HCT116 (cell line): ENCODE results near the gene AXIN1. TPM values are rescaled to one million over a fixed set of nuclear protein-coding genes. Genes with fewer than 3 reads are reported as not detected.

Experiments
- ATAC-seq: fragments of 200-7000 bp; cut with Tn5 transposase; 2 replicates; pipeline ENCODE4 v1.9.1; 2020; ENCODE audit warnings: mild to moderate bottlenecking, moderate library complexity
- BruUV-seq: library from RNA; stranded (reverse); fragments of 400-500 nt; replicated peaks from 2 replicates; lab custom pipeline; 2021; lab: Mats Ljungman, UMichigan
- CTCF ChIA-PET: fragments of 300-600 bp; sonication (Branson Sonifier 250); formaldehyde crosslinking; loops from one replicate; lab custom pipeline; 2021; ENCODE audit warnings: antibody characterized with exemption; lab: Charles Lee
- POLR2A ChIA-PET: fragments of 300-600, 350-600 bp; sonication (Branson Sonifier 250); formaldehyde crosslinking; loops from one replicate; lab custom pipeline; 2021; ENCODE audit warnings: antibody characterized with exemption; lab: Charles Lee
- RAD21 ChIA-PET, 2 experiments: fragments of 300-600 bp; sonication (Branson Sonifier 250); formaldehyde crosslinking; loops; one replicate each; lab custom pipeline; 2023; ENCODE audit warnings: low total read pairs in 2 of 2; ENCODE audit not compliant: uncharacterized antibody in 2 of 2, unreplicated experiment in 2 of 2, low non-redundant PET in 1 of 2; lab: Charles Lee
- DNase-seq: peaks from one replicate; pipeline ENCODE4 v3.0.0-alpha.2; 2010; ENCODE audit warnings: low read depth, low spot score
- H2AFZ ChIP-seq: fragments of 200-600 bp; shearing (Covaris generic), sonication (generic); 2 replicates; pipeline ENCODE4 v1.6.1; 2017; ENCODE audit warnings: low read depth, mixed run types, mixed read lengths, antibody characterized with exemption, low read length; ENCODE audit not compliant: poor library complexity, severe bottlenecking
- H3K27ac ChIP-seq: 2 replicates; pipeline ENCODE4 v1.5.1; 2012; ENCODE audit warnings: low read depth, low read length
- H3K27me3 ChIP-seq: fragments of 200-600 bp; sonication (generic); 2 replicates; pipeline ENCODE4 v1.6.1; 2016; ENCODE audit warnings: mixed run types, low read length, mixed read lengths; ENCODE audit not compliant: insufficient read depth
- H3K36me3 ChIP-seq, 2 experiments: fragments of 200-500 bp in 1 of 2; fragments of 200-600 bp in 1 of 2; sonication (Bioruptor generic) in 1 of 2; sonication (generic) in 1 of 2; 2 replicates each; pipeline versions ENCODE4 v1.5.1 to v1.6.1; 2014 to 2016; ENCODE audit warnings: low read length in 2 of 2, inconsistent platforms in 1 of 2, mixed read lengths in 1 of 2, mixed run types in 1 of 2; ENCODE audit not compliant: insufficient read depth in 2 of 2, control insufficient read depth in 1 of 2
- H3K4me1 ChIP-seq, 2 experiments: fragments of 200-600 bp in 1 of 2; sonication (generic) in 1 of 2; 2 replicates each; pipeline versions ENCODE4 v1.5.1 to v1.6.1; 2012 to 2017; ENCODE audit warnings: low read length in 2 of 2, inconsistent platforms in 1 of 2, mild to moderate bottlenecking in 1 of 2, mixed read lengths in 1 of 2, mixed run types in 1 of 2, moderate library complexity in 1 of 2; ENCODE audit not compliant: insufficient read depth in 2 of 2, control insufficient read depth in 1 of 2
- H3K4me2 ChIP-seq: fragments of 200-600 bp; sonication (generic); 2 replicates; pipeline ENCODE4 v1.6.1; 2017; ENCODE audit warnings: mixed run types, low read length, mixed read lengths
- H3K4me3 ChIP-seq, 2 experiments: fragments of 200-600 bp in 1 of 2; sonication (generic) in 1 of 2; replicated peaks in 1 of 2; 2 replicates each; pipeline ENCODE4 v1.5.1; 2011 to 2016; ENCODE audit warnings: low read length in 2 of 2, control low read depth in 1 of 2, low read depth in 1 of 2, mild to moderate bottlenecking in 1 of 2, mixed read lengths in 1 of 2, mixed run types in 1 of 2
- H3K79me2 ChIP-seq: fragments of 200-600 bp; sonication (generic); 2 replicates; pipeline ENCODE4 v1.6.1; 2017; ENCODE audit warnings: mild to moderate bottlenecking, mixed run types, low read length, moderate library complexity, mixed read lengths; ENCODE audit not compliant: insufficient read depth
- H3K9ac ChIP-seq: fragments of 200-600 bp; sonication (generic); 2 replicates; pipeline ENCODE4 v1.6.1; 2016; ENCODE audit warnings: low read length, mixed read lengths
- H3K9me2 ChIP-seq: fragments of 200-600 bp; sonication (generic), shearing (Covaris generic); 2 replicates; pipeline ENCODE4 v1.6.1; 2017; ENCODE audit warnings: mixed run types, mild to moderate bottlenecking, moderate library complexity; ENCODE audit not compliant: insufficient read depth
- H3K9me3 ChIP-seq, 2 experiments: fragments of 200-500 bp in 1 of 2; fragments of 200-600 bp in 1 of 2; sonication (Bioruptor generic) in 1 of 2; sonication (generic) in 1 of 2; 2 replicates each; pipeline ENCODE4 v1.6.1; 2014 to 2017; ENCODE audit warnings: low read length in 2 of 2, mixed read lengths in 2 of 2, inconsistent platforms in 1 of 2, low read depth in 1 of 2, mild to moderate bottlenecking in 1 of 2, mixed run types in 1 of 2, moderate library complexity in 1 of 2; ENCODE audit not compliant: control insufficient read depth in 1 of 2, insufficient read depth in 1 of 2
- H4K20me1 ChIP-seq: fragments of 200-600 bp; sonication (generic), shearing (Covaris generic); 2 replicates; pipeline ENCODE4 v1.6.1; 2017; ENCODE audit warnings: mixed run types, mild to moderate bottlenecking, moderate library complexity; ENCODE audit not compliant: insufficient read depth
- SP1 ChIP-seq: IDR thresholded peaks from 2 replicates; pipeline ENCODE4 v1.6.1; 2012; ENCODE audit warnings: low read depth
- YY1 ChIP-seq: IDR thresholded peaks from 2 replicates; pipeline ENCODE4 v1.6.1; 2011; ENCODE audit warnings: low read length, low read depth, moderate library complexity, mild to moderate bottlenecking; ENCODE audit not compliant: insufficient replicate concordance; ENCODE audit errors: extremely low read depth
- ZFX ChIP-seq: fragments of 450-650 bp; IDR thresholded peaks from 2 replicates; pipeline ENCODE4 v1.6.1; 2017
- intact Hi-C: fragments of 100-400 bp; cut with micrococcal nuclease; formaldehyde crosslinking; loops from 2 replicates; pipeline ENCODE4 v1.10.0; 2022
- total RNA-seq: library from RNA; stranded (reverse); gene quantifications from one replicate; pipeline ENCODE4 v1.2.1, GENCODE V29; 2021; ENCODE audit not compliant: unreplicated experiment
- TF ChIP-seq, protein P1 (sequence below): IDR thresholded peaks from 2 replicates; pipeline ENCODE4 v1.6.1; 2012

Gene AXIN1
- total RNA-seq, 1 experiment from 2014 or later, result 20.2 TPM

DNA sequence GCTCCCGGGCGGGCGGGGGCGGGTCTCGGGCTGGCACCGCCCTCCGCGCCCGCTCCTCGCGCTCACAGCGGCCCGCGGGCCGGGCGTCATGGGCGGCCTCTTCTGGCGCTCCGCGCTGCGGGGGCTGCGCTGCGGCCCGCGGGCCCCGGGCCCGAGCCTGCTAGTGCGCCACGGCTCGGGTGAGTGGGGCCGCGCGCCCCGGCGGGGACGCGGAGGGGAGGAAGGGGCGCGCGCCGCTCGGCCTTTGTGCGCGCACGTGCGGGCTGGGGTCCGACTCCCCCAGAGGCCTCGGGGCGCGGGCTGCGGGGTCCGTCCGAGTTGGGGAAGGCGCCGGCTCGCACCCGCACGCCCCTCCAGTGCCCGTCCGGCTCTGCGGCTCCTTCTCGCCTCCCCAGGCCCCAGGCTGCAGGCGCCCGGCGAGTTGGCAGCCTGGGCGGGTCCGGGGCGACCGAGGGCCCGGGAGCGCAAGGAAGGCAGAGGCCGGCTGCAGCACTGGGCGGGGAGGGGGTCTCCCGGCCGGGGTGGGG lies 44.7 kb upstream of the AXIN1 start, which contains the start of gene NME4:
Gene NME4, plus strand, starts transcription at position 65 of the 527 bp plus-strand sequence. Its CDS starts 24 bp downstream, at position 89.
- no peak within 1 kb of the TSS for H2AFZ ChIP-seq
- ATAC-seq, result peak; percentile 18

DNA sequence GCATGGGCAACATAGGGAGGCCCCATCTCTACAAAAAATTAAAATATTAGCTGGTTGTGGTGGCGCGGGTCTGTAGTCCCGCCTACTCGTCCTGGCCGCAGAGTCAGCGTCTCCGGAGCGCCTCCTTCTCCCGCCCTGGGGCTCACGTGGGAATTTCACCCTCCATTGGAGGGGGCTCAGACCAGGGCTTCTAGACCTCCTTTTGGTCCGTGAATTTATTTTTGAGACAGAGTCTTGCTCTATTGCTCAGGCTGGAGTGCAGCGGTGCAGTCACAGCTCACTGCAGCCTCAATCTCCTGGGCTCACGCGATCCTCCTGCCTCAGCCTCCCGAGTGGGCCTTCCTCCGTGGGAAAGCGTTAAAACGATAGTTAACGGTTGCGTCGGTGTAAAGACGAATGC lies 44.1 kb upstream of the AXIN1 start:
- H3K4me3 ChIP-seq, result peak overlapping the region; percentile 31 to 47; a peak in 3 of 4 replicates
- H3K27ac ChIP-seq, result peak overlapping the region; percentile 61
- intact Hi-C loops, result loop anchor here (10.0 kb wide), 1 partner anchor 98 kb away; no protein-coding TSS in a partner anchor
- BruUV-seq, result no TSS peak
- no peaks in the 10 kb centered on the region for H3K27me3 ChIP-seq
- TF ChIP-seq, protein P1, sequence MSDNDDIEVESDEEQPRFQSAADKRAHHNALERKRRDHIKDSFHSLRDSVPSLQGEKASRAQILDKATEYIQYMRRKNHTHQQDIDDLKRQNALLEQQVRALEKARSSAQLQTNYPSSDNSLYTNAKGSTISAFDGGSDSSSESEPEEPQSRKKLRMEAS, result peak; percentile 47; the same call in 1 of the 2 replicates
- TF ChIP-seq YY1, result no peak
- ATAC-seq (peak; percentile 52), DNase-seq (no peak)
- H4K20me1 ChIP-seq, result no peaks in the 10 kb centered on the region
- peak overlapping the region; percentile 50; the same call in 1 of the 2 replicates for H3K9ac ChIP-seq
- CTCF ChIA-PET, result no interaction called here
- H3K4me1 ChIP-seq, result peaks cover 3 to 22% of the 10 kb centered on the region in 2 experiments; a peak in 2 of 4 replicates
- H3K36me3 ChIP-seq, result no peaks in the 10 kb centered on the region
- no peak overlapping the region for H2AFZ ChIP-seq
- no peaks in the 10 kb centered on the region for H3K9me2 ChIP-seq
- RAD21 ChIA-PET, result no interaction called here
- no peaks in the 10 kb centered on the region; a peak in 1 of 4 replicates for H3K9me3 ChIP-seq
- POLR2A ChIA-PET, result interaction anchor here (0.5 kb wide), 1 partner anchor 14 kb away, joined by 3 read pairs; no protein-coding TSS in a partner anchor
- H3K4me2 ChIP-seq, result peak overlapping the region; percentile 73
- no peaks in the 10 kb centered on the region for H3K79me2 ChIP-seq

More for the DNA sequence above, 44.7 kb upstream of the AXIN1 start, which contains the start of gene NME4:
- Histone ChIP-seq H3K36me3 (no peaks in the 10 kb centered on the region), H3K9me3 (no peaks in the 10 kb centered on the region), H3K4me2 (peak within 1 kb of the TSS; percentile 73), H3K9ac (peak within 1 kb of the TSS; percentile 54), H3K27ac (peak within 1 kb of the TSS; percentile 87), H3K4me1 (peaks cover 3 to 22% of the 10 kb centered on the region in 2 experiments; a peak in 2 of 4 replicates), H3K9me2 (no peaks in the 10 kb centered on the region), H3K27me3 (no peaks in the 10 kb centered on the region), H3K79me2 (no peaks in the 10 kb centered on the region), H4K20me1 (no peaks in the 10 kb centered on the region), H3K4me3 (peak within 1 kb of the TSS; percentile 31 to 47; a peak in 3 of 4 replicates)
- ChIA-PET POLR2A (interaction anchor here (0.5 kb wide), 1 partner anchor 15 kb away, joined by 3 read pairs; no protein-coding TSS in a partner anchor), RAD21 (no interaction called here), CTCF (no interaction called here)
- DNase-seq, result no peak
- TF ChIP-seq SP1 (no peak), ZFX (peak; percentile 54; the same call in 1 of the 2 replicates), YY1 (no peak)
- intact Hi-C loops, result loop anchor here (10.0 kb wide), 1 partner anchor 98 kb away; no protein-coding TSS in a partner anchor
- no TSS peak for BruUV-seq
